Suprapubic skin (tissue), 4 donors: ENCODE data around the gene NODAL. TPM values are rescaled to one million over a fixed set of nuclear protein-coding genes. Genes with fewer than 3 reads are reported as not detected.

Source experiments
- DNase-seq, 2 donors: peaks; one replicate each; pipeline ENCODE4 v3.0.0-alpha.2; 2019; ENCODE audit warnings: low spot score in 2 of 2
- H3K27ac ChIP-seq: fragments of 200-600 bp; sonication (generic); one replicate; pipeline ENCODE4 v1.5.1; 2019
- H3K27me3 ChIP-seq: fragments of 200-600 bp; sonication (generic); one replicate; pipeline ENCODE4 v1.5.1; 2019
- H3K36me3 ChIP-seq: fragments of 200-600 bp; sonication (generic); one replicate; pipeline ENCODE4 v1.5.1; 2019
- H3K4me1 ChIP-seq: fragments of 200-600 bp; sonication (generic); one replicate; pipeline ENCODE4 v1.5.1; 2019
- H3K4me3 ChIP-seq: fragments of 200-600 bp; sonication (generic); one replicate; pipeline ENCODE4 v1.5.1; 2019; ENCODE audit warnings: mild to moderate bottlenecking
- H3K9me3 ChIP-seq: fragments of 200-600 bp; sonication (generic); one replicate; pipeline ENCODE4 v1.5.1; 2019
- CTCF ChIP-seq, 2 donors: fragments of 200-600 bp in 1 of 2; fragments of 450-650 bp in 1 of 2; sonication (generic) in 1 of 2; IDR thresholded peaks; one replicate each; pipeline ENCODE4 v1.5.1; 2016 to 2019; ENCODE audit warnings: antibody characterized with exemption in 2 of 2, mild to moderate bottlenecking in 1 of 2, moderate library complexity in 1 of 2
- EP300 ChIP-seq: sonication (generic); formaldehyde crosslinking; IDR thresholded peaks from one replicate; pipeline ENCODE4 v1.6.1; 2017; ENCODE audit warnings: antibody characterized with exemption
- POLR2A ChIP-seq, 2 donors: fragments of 450-650 bp; IDR thresholded peaks; one replicate each; pipeline ENCODE4 v1.6.1; 2017; ENCODE audit warnings: antibody characterized with exemption in 2 of 2, mild to moderate bottlenecking in 2 of 2, moderate library complexity in 2 of 2
- POLR2AphosphoS5 ChIP-seq, 3 donors: sonication (generic); formaldehyde crosslinking; IDR thresholded peaks; one replicate each; pipeline ENCODE4 v1.6.1; 2017; ENCODE audit warnings: antibody characterized with exemption in 3 of 3
- WGBS: methylation state at CpG from one replicate; pipeline ENCODE4 v1.1.5; 2018; 5-methylcytosine and 5-hydroxymethylcytosine counted together
- total RNA-seq, 4 donors: library from RNA; depleted of rRNA; stranded (reverse); fragments of >200 nt; gene quantifications; one replicate each; pipeline ENCODE4 v1.1.0, GENCODE V29; 2016

NODAL gene
- total RNA-seq, 4 donors from 2014 or later, result not detected

DNA sequence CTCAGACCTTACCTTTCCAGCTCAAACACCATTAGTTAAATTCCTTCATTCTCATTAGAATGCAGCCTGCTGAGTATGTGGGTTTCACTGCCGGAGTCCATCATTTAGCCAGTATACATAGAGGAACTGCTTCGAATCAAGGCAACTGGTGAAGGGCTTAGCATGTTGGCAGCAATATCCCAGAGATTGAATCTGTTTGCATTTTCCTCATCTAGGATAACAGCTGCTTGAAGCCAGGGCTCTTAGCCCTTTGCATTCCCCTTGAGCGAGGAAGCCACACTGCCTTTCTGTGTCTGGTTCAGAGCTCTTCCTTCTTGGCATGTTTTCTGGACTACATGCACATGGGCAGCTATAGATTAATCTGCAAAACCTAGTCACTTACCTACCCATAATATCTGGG, 14.7 kb downstream of the NODAL start:
- 96% methylated on average over 3 of the region's 3 CpGs for WGBS
- DNase-seq, result no peak
- Histone ChIP-seq H3K27ac (no peak overlapping the region), H3K4me3 (no peak overlapping the region), H3K27me3 (no peaks in the 10 kb centered on the region), H3K9me3 (no peaks in the 10 kb centered on the region), H3K4me1 (peaks cover 24% of the 10 kb centered on the region), H3K36me3 (peaks cover 84% of the 10 kb centered on the region)
- TF ChIP-seq EP300 (no peak), CTCF (IDR thresholded peaks at IDR 0.05) (no peak), POLR2AphosphoS5 (IDR thresholded peaks at IDR 0.05) (no peak), POLR2A (IDR thresholded peaks at IDR 0.05) (no peak)

DNA sequence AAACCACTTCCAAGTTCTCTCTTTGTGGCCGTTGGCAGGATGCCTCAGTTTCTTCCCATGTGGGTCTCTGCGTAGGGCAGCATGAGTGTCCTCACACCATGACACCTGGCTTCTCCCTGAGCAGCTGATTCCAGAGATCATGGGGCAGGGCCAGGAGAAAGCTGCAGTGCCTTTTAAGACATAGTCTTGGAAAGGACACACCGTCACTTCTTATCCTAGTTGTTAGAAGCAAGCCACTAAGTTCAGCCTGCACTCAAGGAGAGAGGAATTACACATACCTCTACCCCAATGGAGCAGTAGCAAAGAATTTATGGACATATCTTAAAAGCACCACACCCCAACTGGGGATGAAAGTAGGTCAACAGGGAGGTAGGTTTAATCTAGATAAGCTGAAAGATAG, 16.4 kb downstream of the NODAL start:
- no peaks in the 10 kb centered on the region for H3K27me3 ChIP-seq
- WGBS, result 75% methylated on average over 3 of the region's 3 CpGs
- no peaks in the 10 kb centered on the region for H3K9me3 ChIP-seq
- no peak for DNase-seq
- no peak overlapping the region for H3K4me3 ChIP-seq
- TF ChIP-seq CTCF (IDR thresholded peaks at IDR 0.05) (no peak), EP300 (no peak), POLR2AphosphoS5 (IDR thresholded peaks at IDR 0.05) (no peak), POLR2A (IDR thresholded peaks at IDR 0.05) (no peak)
- H3K36me3 ChIP-seq, result peaks cover 99% of the 10 kb centered on the region
- no peak overlapping the region for H3K27ac ChIP-seq
- H3K4me1 ChIP-seq, result peaks cover 7% of the 10 kb centered on the region

- no peak for DNase-seq
- H3K9me3 ChIP-seq, result no peaks in the 10 kb centered on the region
- H3K36me3 ChIP-seq, result peaks cover 99% of the 10 kb centered on the region
- peaks cover 5% of the 10 kb centered on the region for H3K4me1 ChIP-seq
- H3K4me3 ChIP-seq, result no peak overlapping the region
- no peak for TF ChIP-seq EP300
- TF ChIP-seq POLR2A (IDR thresholded peaks at IDR 0.05), result no peak
- no peak for TF ChIP-seq CTCF (IDR thresholded peaks at IDR 0.05)
- no peak for TF ChIP-seq POLR2AphosphoS5 (IDR thresholded peaks at IDR 0.05)
- WGBS, result 91% methylated on average over 3 of the region's 3 CpGs
- H3K27ac ChIP-seq, result no peak overlapping the region
- H3K27me3 ChIP-seq, result no peaks in the 10 kb centered on the region
Observed at GRCh38 chr10:70424320-70424719, 17.2 kb downstream of the NODAL start.

DNA sequence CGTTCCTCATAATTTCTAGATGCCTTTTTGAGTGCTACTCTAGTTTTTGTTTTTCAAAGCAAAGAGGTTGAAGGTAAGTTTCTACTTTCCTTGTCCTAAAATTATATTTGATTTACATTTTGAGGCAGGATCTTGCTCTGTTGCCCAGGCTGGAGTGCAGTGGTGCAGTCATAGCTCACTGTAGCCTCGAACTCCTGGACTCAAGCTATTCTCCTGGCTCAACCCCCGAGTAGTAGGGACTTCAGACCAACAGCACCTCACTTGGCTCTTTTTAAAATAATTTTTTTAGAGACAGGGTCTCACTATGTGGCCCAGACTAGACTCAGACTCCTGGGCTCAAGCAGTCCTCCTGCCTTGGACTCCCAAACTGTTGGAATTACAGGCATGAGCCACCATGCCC, 22.8 kb downstream of the NODAL start:
- TF ChIP-seq CTCF (IDR thresholded peaks at IDR 0.05) (no peak), POLR2AphosphoS5 (IDR thresholded peaks at IDR 0.05) (no peak), EP300 (no peak), POLR2A (IDR thresholded peaks at IDR 0.05) (no peak)
- H3K27me3 ChIP-seq, result no peaks in the 10 kb centered on the region
- peaks cover 43% of the 10 kb centered on the region for H3K36me3 ChIP-seq
- no peak overlapping the region for H3K27ac ChIP-seq
- H3K9me3 ChIP-seq, result no peaks in the 10 kb centered on the region
- 92% methylated on average over 3 of the region's 3 CpGs for WGBS
- DNase-seq, result no peak
- no peak overlapping the region for H3K4me3 ChIP-seq
- H3K4me1 ChIP-seq, result no peaks in the 10 kb centered on the region

- H3K27ac ChIP-seq, result no peak overlapping the region
- 100% methylated on average over 1 of the region's 1 CpG for WGBS
- no peak for DNase-seq
- H3K4me1 ChIP-seq, result no peaks in the 10 kb centered on the region
- H3K4me3 ChIP-seq, result no peak overlapping the region
- no peaks in the 10 kb centered on the region for H3K27me3 ChIP-seq
- H3K9me3 ChIP-seq, result no peaks in the 10 kb centered on the region
- no peak for TF ChIP-seq POLR2A (IDR thresholded peaks at IDR 0.05)
- TF ChIP-seq EP300, result no peak
- no peak for TF ChIP-seq CTCF (IDR thresholded peaks at IDR 0.05)
- no peak for TF ChIP-seq POLR2AphosphoS5 (IDR thresholded peaks at IDR 0.05)
- H3K36me3 ChIP-seq, result peaks cover 38% of the 10 kb centered on the region
Observed at GRCh38 chr10:70418229-70418628, 23.3 kb downstream of the NODAL start.
